Fibroblast of the aortic adventitia (primary cell): ENCODE results near the gene ARRDC5. TPM values are rescaled to one million over a fixed set of nuclear protein-coding genes. Genes with fewer than 3 reads are reported as not detected.
"Not testable (repeated sequence)": the region's sequence is repeated elsewhere in the genome, so short reads cannot be mapped to it uniquely, and the experiment has no call there.

Source experiments
- DNase-seq: peaks from one replicate; pipeline ENCODE4 v3.0.0-alpha.2; 2010; ENCODE audit warnings: low read depth
- H3K4me3 ChIP-seq: 2 replicates; pipeline ENCODE4 v1.5.1; 2011; ENCODE audit warnings: low read depth, mild to moderate bottlenecking, control low read depth, low read length, moderate library complexity
- total RNA-seq: library from RNA; depleted of rRNA; stranded (reverse); fragments of >200 nt; gene quantifications from 2 replicates; pipeline ENCODE4 v1.2.3, GENCODE V29; 2012; ENCODE audit warnings: low replicate concordance
- TF ChIP-seq, protein P1 (sequence below): IDR thresholded peaks from 2 replicates; pipeline ENCODE4 v1.5.1; 2011; ENCODE audit warnings: mild to moderate bottlenecking, low read length, control low read depth, inconsistent platforms; ENCODE audit not compliant: insufficient read depth

ARRDC5 gene
- total RNA-seq, 1 donor = not detected

GRCh38 chr19:4897146-4897545, 5.5 kb downstream of the ARRDC5 start:
- no peak overlapping the region for H3K4me3 ChIP-seq
- TF ChIP-seq, protein P1, sequence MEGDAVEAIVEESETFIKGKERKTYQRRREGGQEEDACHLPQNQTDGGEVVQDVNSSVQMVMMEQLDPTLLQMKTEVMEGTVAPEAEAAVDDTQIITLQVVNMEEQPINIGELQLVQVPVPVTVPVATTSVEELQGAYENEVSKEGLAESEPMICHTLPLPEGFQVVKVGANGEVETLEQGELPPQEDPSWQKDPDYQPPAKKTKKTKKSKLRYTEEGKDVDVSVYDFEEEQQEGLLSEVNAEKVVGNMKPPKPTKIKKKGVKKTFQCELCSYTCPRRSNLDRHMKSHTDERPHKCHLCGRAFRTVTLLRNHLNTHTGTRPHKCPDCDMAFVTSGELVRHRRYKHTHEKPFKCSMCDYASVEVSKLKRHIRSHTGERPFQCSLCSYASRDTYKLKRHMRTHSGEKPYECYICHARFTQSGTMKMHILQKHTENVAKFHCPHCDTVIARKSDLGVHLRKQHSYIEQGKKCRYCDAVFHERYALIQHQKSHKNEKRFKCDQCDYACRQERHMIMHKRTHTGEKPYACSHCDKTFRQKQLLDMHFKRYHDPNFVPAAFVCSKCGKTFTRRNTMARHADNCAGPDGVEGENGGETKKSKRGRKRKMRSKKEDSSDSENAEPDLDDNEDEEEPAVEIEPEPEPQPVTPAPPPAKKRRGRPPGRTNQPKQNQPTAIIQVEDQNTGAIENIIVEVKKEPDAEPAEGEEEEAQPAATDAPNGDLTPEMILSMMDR = no peak
- no peak for DNase-seq

- H3K4me3 ChIP-seq = no peak overlapping the region
- TF ChIP-seq, protein P1 = no peak
- DNase-seq = peak; percentile 39
These were observed 6.3 kb downstream of the ARRDC5 start for GRCh38 chr19:4896372-4896771.

GRCh38 chr19:4892962-4893361, 9.7 kb downstream of the ARRDC5 start:
- not testable (repeated sequence) for DNase-seq, H3K4me3 ChIP-seq

DNA sequence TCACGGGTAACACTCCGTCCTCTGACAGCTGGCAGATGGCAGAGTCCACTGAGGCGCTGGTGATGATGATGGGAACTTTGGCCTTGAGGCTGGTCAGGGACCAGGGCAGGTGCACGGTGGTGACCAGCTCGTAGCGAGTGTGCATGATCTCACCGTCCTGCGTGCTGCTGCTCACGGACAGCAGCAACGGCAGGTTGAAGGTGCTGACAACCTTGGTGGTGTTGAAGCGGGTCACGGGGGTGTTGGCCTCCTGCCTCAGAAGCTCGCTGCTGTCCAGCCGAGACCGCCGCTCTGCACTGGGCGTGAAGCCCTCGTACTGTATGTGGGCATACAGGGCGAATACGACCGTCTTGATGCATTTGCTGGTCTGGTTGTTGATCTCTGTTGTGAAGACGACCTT, 11.6 kb downstream of the ARRDC5 start:
- DNase-seq = no peak
- TF ChIP-seq, protein P1 = no peak
- H3K4me3 ChIP-seq = no peak overlapping the region

DNA sequence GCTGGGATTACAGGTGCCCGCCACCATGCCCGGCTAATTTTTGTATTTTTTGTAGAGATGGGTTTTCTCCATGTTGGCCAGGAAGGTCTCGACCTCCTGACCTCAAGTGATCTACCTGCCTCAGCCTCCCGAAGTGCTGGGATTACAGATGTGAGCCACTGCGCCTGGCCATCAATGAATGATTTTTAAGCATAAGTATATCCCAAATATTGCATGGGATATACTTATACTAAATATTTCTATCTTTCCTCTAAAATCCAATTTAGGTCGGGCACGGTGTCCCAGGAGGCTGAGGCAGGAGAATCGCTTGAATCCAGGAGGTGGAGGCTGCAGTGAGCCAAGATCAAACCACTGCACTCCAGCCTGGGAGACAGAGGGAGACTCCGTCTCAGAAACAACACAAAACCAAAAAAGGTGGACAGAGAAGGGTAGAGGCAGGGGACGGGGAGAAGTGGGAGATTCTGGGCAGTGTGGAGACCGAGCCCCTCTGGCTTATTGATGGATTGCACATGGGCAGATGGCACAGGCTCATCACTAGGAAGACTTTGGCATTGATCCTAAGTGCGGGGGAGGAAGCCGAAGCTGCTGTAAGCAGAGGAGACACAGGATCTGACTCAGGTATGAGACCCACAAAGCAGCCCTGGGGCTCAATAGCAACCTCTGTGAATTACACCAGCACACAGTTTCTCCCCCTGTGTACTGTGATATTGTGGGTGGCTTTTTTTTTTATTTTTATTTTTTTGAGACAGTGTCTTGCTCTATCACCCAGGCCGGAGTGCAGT, 13.5 kb downstream of the ARRDC5 start:
- TF ChIP-seq, protein P1 = no peak
- DNase-seq = peak; percentile 15
- H3K4me3 ChIP-seq = no peak overlapping the region

- not testable (repeated sequence) for DNase-seq, H3K4me3 ChIP-seq
These were observed 14.9 kb downstream of the ARRDC5 start for GRCh38 chr19:4887803-4888202.

DNA sequence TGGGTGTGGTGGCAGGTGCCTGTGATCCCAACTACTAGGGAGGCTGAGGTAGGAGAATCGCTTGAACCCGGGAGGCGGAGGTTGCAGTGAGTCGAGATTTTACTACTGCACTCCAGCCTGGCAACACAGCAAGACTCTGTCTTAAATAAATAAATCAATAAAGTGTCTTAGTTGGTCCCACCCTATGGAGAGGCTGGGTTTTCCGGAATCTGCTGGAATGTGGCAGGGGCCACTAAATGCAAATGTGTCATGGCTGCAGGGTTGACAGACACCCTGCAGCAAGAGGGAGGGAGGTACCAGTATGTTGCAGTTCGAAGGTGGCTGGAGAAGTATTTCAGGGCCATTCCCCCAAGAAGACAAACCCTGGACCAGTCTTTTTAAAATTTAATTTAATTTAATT, 17.7 kb downstream of the ARRDC5 start:
- H3K4me3 ChIP-seq, DNase-seq: not testable (repeated sequence)

GRCh38 chr19:4882874-4883273, 19.8 kb downstream of the ARRDC5 start:
- DNase-seq, H3K4me3 ChIP-seq: not testable (repeated sequence)

DNA sequence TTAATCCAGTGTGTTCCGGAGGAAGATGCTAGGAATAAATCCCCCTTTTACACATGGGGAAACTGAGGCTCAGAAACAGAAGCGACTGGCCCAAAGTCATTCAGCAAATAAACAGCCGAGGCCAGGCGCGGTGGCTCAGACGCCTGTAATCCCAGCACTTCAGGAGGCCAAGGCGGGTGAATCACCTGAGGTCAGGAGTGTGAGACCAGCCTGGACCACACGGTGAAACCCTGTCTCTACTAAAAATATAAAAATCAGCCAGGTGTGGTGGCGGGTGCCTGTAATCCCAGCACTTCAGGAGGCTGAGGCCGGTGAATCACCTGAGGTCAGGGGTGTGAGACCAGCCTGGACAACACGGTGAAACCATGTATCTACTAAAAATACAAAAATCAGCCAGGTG, 23.7 kb downstream of the ARRDC5 start:
- H3K4me3 ChIP-seq = no peak overlapping the region
- TF ChIP-seq, protein P1 = no peak
- DNase-seq = no peak
